GM23338 (cell line): ENCODE data around the gene TRMT2A. TPM values are rescaled to one million over a fixed set of nuclear protein-coding genes. Genes with fewer than 3 reads are reported as not detected.

Experiments used
- ATAC-seq: fragments of 200-7000 bp; cut with Tn5 transposase; 3 replicates; pipeline ENCODE4 v1.9.1; 2020
- DNase-seq: peaks from one replicate; pipeline ENCODE4 v3.0.0-alpha.2; 2015; ENCODE audit warnings: low spot score
- H2AFZ ChIP-seq: fragments of 200-600 bp; sonication (generic); 2 replicates; pipeline ENCODE4 v1.8.0; 2016; ENCODE audit warnings: antibody characterized with exemption, mild to moderate bottlenecking, moderate library complexity
- H3F3A ChIP-seq: fragments of 200-600 bp; sonication (generic); replicated peaks from 2 replicates; pipeline ENCODE4 v1.8.0; 2017; ENCODE audit warnings: antibody characterized with exemption, mixed run types, low read depth
- H3K27ac ChIP-seq: fragments of 200-600 bp; sonication (generic); 2 replicates; pipeline ENCODE4 v1.6.1; 2016; ENCODE audit warnings: low read depth
- H3K27me3 ChIP-seq: fragments of 200-600 bp; sonication (generic); 2 replicates; pipeline ENCODE4 v1.8.0; 2016; ENCODE audit warnings: mild to moderate bottlenecking, mixed run types, moderate library complexity; ENCODE audit not compliant: insufficient read depth
- H3K36me3 ChIP-seq: fragments of 200-600 bp; sonication (generic); 2 replicates; pipeline ENCODE4 v1.8.0; 2016; ENCODE audit warnings: mild to moderate bottlenecking; ENCODE audit not compliant: insufficient read depth
- H3K4me1 ChIP-seq: fragments of 200-600 bp; sonication (generic); 2 replicates; pipeline ENCODE4 v1.8.0; 2016; ENCODE audit warnings: mild to moderate bottlenecking, moderate library complexity; ENCODE audit not compliant: insufficient read depth
- H3K4me2 ChIP-seq: fragments of 200-600 bp; sonication (generic); 2 replicates; pipeline ENCODE4 v1.7.1; 2017; ENCODE audit warnings: mixed run types
- H3K4me3 ChIP-seq: fragments of 200-600 bp; sonication (generic); 2 replicates; pipeline ENCODE4 v1.6.1; 2016; ENCODE audit warnings: mixed run types
- H3K79me2 ChIP-seq: fragments of 200-600 bp; sonication (generic); replicated peaks from 2 replicates; pipeline ENCODE4 v1.8.0; 2017; ENCODE audit warnings: mild to moderate bottlenecking; ENCODE audit not compliant: insufficient read depth
- H3K9me2 ChIP-seq: fragments of 200-600 bp; sonication (generic); 2 replicates; pipeline ENCODE4 v1.8.0; 2017; ENCODE audit not compliant: insufficient read depth
- H4K20me1 ChIP-seq: fragments of 200-600 bp; sonication (generic); replicated peaks from 2 replicates; pipeline ENCODE4 v1.8.0; 2017; ENCODE audit warnings: mild to moderate bottlenecking; ENCODE audit not compliant: insufficient read depth
- H3K27ac Mint-ChIP-seq: 2 replicates; pipeline ENCODE4 v1.8.0; 2020; ENCODE audit warnings: inconsistent platforms, mild to moderate bottlenecking, moderate library complexity, mixed read lengths
- H3K27me3 Mint-ChIP-seq: 3 replicates; pipeline ENCODE4 v1.8.0; 2022; ENCODE audit warnings: low read depth, mild to moderate bottlenecking, moderate library complexity, mixed read lengths, inconsistent platforms; ENCODE audit not compliant: insufficient read depth, poor library complexity
- H3K36me3 Mint-ChIP-seq: 3 replicates; pipeline ENCODE4 v1.8.0; 2021; ENCODE audit warnings: low read depth, mild to moderate bottlenecking, inconsistent platforms, moderate library complexity, mixed read lengths
- H3K4me1 Mint-ChIP-seq: 3 replicates; pipeline ENCODE4 v1.8.0; 2020; ENCODE audit warnings: mild to moderate bottlenecking, inconsistent platforms, mixed read lengths
- H3K4me3 Mint-ChIP-seq: 3 replicates; pipeline ENCODE4 v1.8.0; 2021; ENCODE audit warnings: moderate library complexity, mild to moderate bottlenecking, inconsistent platforms, mixed read lengths
- H3K9me3 Mint-ChIP-seq: 3 replicates; pipeline ENCODE4 v1.8.0; 2020; ENCODE audit warnings: moderate library complexity, mild to moderate bottlenecking, inconsistent platforms, mixed read lengths
- CREB1 ChIP-seq: fragments of 250-450 bp; sonication (Bioruptor Pico); IDR thresholded peaks from 2 replicates; pipeline ENCODE4 v1.5.0; 2020; ENCODE audit warnings: low read depth, mild to moderate bottlenecking, moderate library complexity
- CTCF ChIP-seq, 2 experiments: fragments of 200-600 bp in 1 of 2; sonication (generic) in 1 of 2; conservative IDR thresholded peaks; 2 replicates each; pipeline versions ENCODE4 v1.5.1 to v1.6.1; 2016 to 2017; ENCODE audit warnings: antibody characterized with exemption in 2 of 2, low read depth in 2 of 2, mild to moderate bottlenecking in 2 of 2, moderate library complexity in 1 of 2
- ETS1 ChIP-seq: IDR thresholded peaks from 2 replicates; pipeline ENCODE4 v1.6.1; 2016; ENCODE audit warnings: antibody characterized with exemption
- EZH2 ChIP-seq: fragments of 200-600 bp; sonication (generic); IDR thresholded peaks from one replicate; pipeline ENCODE4 v1.8.0; 2017; ENCODE audit warnings: antibody characterized with exemption, mild to moderate bottlenecking, low read depth; ENCODE audit not compliant: unreplicated experiment
- EZH2phosphoT487 ChIP-seq: fragments of 200-600 bp; sonication (generic); IDR thresholded peaks from one replicate; pipeline ENCODE4 v1.8.1; 2018; ENCODE audit warnings: antibody characterized with exemption; ENCODE audit not compliant: unreplicated experiment
- JUNB ChIP-seq: IDR thresholded peaks from one replicate; pipeline ENCODE4 v1.6.1; 2016; ENCODE audit warnings: antibody characterized with exemption; ENCODE audit not compliant: unreplicated experiment
- NANOG ChIP-seq: IDR thresholded peaks from 2 replicates; pipeline ENCODE4 v1.6.1; 2016; ENCODE audit warnings: antibody characterized with exemption, borderline replicate concordance
- POLR2AphosphoS5 ChIP-seq: IDR thresholded peaks from 2 replicates; pipeline ENCODE4 v1.6.1; 2016; ENCODE audit warnings: antibody characterized with exemption, low read depth
- REST ChIP-seq: IDR thresholded peaks from one replicate; pipeline ENCODE4 v1.6.1; 2018; ENCODE audit warnings: antibody characterized with exemption; ENCODE audit not compliant: unreplicated experiment
- STAT1 ChIP-seq: IDR thresholded peaks from one replicate; pipeline ENCODE4 v1.6.1; 2016; ENCODE audit warnings: antibody characterized with exemption; ENCODE audit not compliant: unreplicated experiment
- ZNF114 ChIP-seq: fragments of 250-450 bp; sonication (Bioruptor Pico); IDR thresholded peaks from 2 replicates; pipeline ENCODE4 v1.5.0; 2020; ENCODE audit warnings: mild to moderate bottlenecking, moderate library complexity
- ZNF331 ChIP-seq: fragments of 250-450 bp; sonication (Bioruptor Pico); IDR thresholded peaks from 2 replicates; pipeline ENCODE4 v1.5.0; 2020; ENCODE audit warnings: low read depth, mild to moderate bottlenecking, moderate library complexity
- ZNF462 ChIP-seq: fragments of 250-450 bp; sonication (Bioruptor Pico); IDR thresholded peaks from 2 replicates; pipeline ENCODE4 v1.5.0; 2020; ENCODE audit warnings: mild to moderate bottlenecking, moderate library complexity
- polyA plus RNA-seq: library from polyadenylated mRNA; unstranded; fragments of >200 nt; fragmentation: Nextera tagmentation; extraction: Ambion mirVana; gene quantifications from 2 replicates; pipeline ENCODE4 v1.2.1, GENCODE V29; 2016
- total RNA-seq: library from RNA; depleted of rRNA; stranded (reverse); fragments of >200 nt; shearing (Covaris generic); gene quantifications from 2 replicates; pipeline ENCODE4 v1.2.3, GENCODE V29; 2014

TRMT2A gene
- total and polyA plus RNA-seq, 2 experiments from 2014 or later, result 41.3 to 61.3 TPM

GRCh38 chr22:20165913-20166312 is 48.9 kb upstream of the TRMT2A start:
- peaks cover 4% of the 10 kb centered on the region for H3K9me3 Mint-ChIP-seq
- Histone ChIP-seq H3K27me3 (no peaks in the 10 kb centered on the region), H3F3A (no peaks in the 10 kb centered on the region), H3K9me2 (no peaks in the 10 kb centered on the region), H4K20me1 (no peaks in the 10 kb centered on the region), H3K36me3 (no peaks in the 10 kb centered on the region), H3K79me2 (no peaks in the 10 kb centered on the region), H3K4me1 (no peaks in the 10 kb centered on the region), H3K4me2 (no peak overlapping the region), H2AFZ (no peak overlapping the region), H3K27ac (no peak overlapping the region), H3K4me3 (no peak overlapping the region)
- TF ChIP-seq ZNF114 (CRISPR knock-in tag), result no peak
- TF ChIP-seq STAT1, result no peak
- TF ChIP-seq POLR2AphosphoS5, result no peak
- no peak for TF ChIP-seq ETS1
- no peak for TF ChIP-seq CREB1 (CRISPR knock-in tag)
- no peak for TF ChIP-seq ZNF331
- no peak for TF ChIP-seq REST
- TF ChIP-seq ZNF462 (CRISPR knock-in tag), result no peak
- TF ChIP-seq JUNB, result no peak
- TF ChIP-seq EZH2, result no peak
- TF ChIP-seq CTCF (conservative IDR thresholded peaks at IDR 0.05; ENCODE audit: low read depth in 2 of 2), result no peak
- no peak for TF ChIP-seq EZH2phosphoT487
- TF ChIP-seq NANOG, result no peak
- H3K4me3 Mint-ChIP-seq, result no peak overlapping the region
- peaks cover 3% of the 10 kb centered on the region; the same call in 1 of the 3 replicates for H3K36me3 Mint-ChIP-seq
- peaks cover 5% of the 10 kb centered on the region for H3K27me3 Mint-ChIP-seq
- DNase-seq (no peak), ATAC-seq (no peak)
- H3K27ac Mint-ChIP-seq, result no peak overlapping the region
- H3K4me1 Mint-ChIP-seq, result no peaks in the 10 kb centered on the region
